Testis (tissue), 2 donors: Measurements from ENCODE around the gene ERFE.

ENCODE experiments used
- POLR2A ChIP-seq: fragments of 450-650 bp; IDR thresholded peaks from one replicate; pipeline ENCODE4 v1.6.1; 2017; ENCODE audit warnings: antibody characterized with exemption, mild to moderate bottlenecking, moderate library complexity
- TF ChIP-seq, protein P1 (sequence below), 3 experiments: fragments of 450-650 bp in 2 of 3; fragments of 200-600 bp in 1 of 3; sonication (generic) in 1 of 3; IDR thresholded peaks; one replicate each; pipeline ENCODE4 v1.5.1; 2016 to 2019; ENCODE audit warnings: antibody characterized with exemption in 3 of 3, mild to moderate bottlenecking in 2 of 3, moderate library complexity in 1 of 3

DNA sequence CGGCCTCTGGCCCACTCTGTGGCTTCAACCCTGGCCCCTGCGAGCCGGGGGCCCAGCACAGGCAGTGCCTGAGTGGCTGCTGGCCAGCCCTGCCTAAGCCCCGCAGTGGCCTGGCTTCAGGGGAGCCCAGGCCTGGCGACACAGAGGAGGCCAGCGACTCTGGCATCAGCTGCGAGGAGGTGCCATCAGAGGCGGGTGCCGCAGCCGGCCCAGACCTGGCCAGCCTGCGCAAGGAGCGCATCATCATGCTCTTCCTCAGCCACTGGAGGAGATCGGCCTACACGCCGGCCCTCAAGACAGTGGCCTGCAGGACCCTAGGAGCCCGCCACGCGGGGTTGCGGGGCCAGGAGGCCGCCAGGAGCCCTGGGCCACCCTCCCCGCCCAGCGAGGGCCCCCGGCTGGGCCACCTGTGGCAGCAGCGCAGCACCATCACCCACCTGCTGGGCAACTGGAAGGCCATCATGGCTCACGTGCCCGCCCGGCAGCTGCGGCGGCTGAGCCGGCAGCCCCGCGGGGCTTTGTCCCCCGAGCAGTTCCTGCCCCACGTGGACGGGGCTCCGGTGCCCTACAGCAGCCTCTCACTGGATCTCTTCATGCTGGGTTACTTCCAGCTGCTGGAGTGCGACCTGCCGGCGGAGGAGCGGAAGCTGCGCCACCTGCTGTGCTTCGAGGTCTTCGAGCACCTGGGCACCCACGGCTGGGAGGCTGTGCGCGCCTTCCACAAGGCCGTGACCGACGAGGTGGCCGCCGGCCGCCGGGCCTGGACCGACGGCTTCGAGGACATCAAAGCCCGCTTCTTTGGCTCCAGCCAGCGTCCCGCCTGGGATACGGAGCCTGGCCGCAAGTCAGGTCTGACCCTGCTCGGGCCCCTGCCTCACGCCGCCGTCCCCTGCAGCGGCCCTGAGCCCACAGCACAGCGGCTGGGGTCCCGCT lies 27.8 kb upstream of the ERFE start:
- TF ChIP-seq, protein P1, sequence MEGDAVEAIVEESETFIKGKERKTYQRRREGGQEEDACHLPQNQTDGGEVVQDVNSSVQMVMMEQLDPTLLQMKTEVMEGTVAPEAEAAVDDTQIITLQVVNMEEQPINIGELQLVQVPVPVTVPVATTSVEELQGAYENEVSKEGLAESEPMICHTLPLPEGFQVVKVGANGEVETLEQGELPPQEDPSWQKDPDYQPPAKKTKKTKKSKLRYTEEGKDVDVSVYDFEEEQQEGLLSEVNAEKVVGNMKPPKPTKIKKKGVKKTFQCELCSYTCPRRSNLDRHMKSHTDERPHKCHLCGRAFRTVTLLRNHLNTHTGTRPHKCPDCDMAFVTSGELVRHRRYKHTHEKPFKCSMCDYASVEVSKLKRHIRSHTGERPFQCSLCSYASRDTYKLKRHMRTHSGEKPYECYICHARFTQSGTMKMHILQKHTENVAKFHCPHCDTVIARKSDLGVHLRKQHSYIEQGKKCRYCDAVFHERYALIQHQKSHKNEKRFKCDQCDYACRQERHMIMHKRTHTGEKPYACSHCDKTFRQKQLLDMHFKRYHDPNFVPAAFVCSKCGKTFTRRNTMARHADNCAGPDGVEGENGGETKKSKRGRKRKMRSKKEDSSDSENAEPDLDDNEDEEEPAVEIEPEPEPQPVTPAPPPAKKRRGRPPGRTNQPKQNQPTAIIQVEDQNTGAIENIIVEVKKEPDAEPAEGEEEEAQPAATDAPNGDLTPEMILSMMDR (IDR thresholded peaks at IDR 0.05) = no peak
- no peak for TF ChIP-seq POLR2A
